K562 (cell line): ENCODE data around the gene SOAT1. TPM values are rescaled to one million over a fixed set of nuclear protein-coding genes. Genes with fewer than 3 reads are reported as not detected.

Experiments
- ATF3 ChIP-seq, 2 experiments: fragments of 450-650 bp in 1 of 2; sonication (generic) in 1 of 2; formaldehyde crosslinking in 1 of 2; IDR thresholded peaks in 1 of 2; conservative IDR thresholded peaks in 1 of 2; 2 replicates each; pipeline versions ENCODE4 v1.6.1 to v1.8.1; 2016 to 2023; ENCODE audit warnings: mild to moderate bottlenecking in 2 of 2, moderate library complexity in 2 of 2, inconsistent platforms in 1 of 2, missing genetic modification reagents in 1 of 2
- CXXC5 ChIP-seq: fragments of 250-450 bp; sonication (Bioruptor Pico); IDR thresholded peaks from 2 replicates; pipeline ENCODE4 v1.8.0; 2022; ENCODE audit warnings: inconsistent platforms, mild to moderate bottlenecking, moderate library complexity
- HNRNPL ChIP-seq: fragments of 200-400 bp; formaldehyde crosslinking; IDR thresholded peaks from 2 replicates; pipeline ENCODE4 v1.6.1; 2017; ENCODE audit warnings: low read depth, mild to moderate bottlenecking, low read length
- MLX ChIP-seq, 2 experiments: fragments of 450-650 bp in 1 of 2; sonication (generic) in 1 of 2; formaldehyde crosslinking; conservative IDR thresholded peaks; 2 replicates each; pipeline versions ENCODE4 v1.4.0 to v1.8.1; 2020 to 2022; ENCODE audit warnings: mild to moderate bottlenecking in 1 of 2, missing genetic modification reagents in 1 of 2
- RBBP5 ChIP-seq: fragments of 200-600 bp; sonication (generic); IDR thresholded peaks from 2 replicates; pipeline ENCODE4 v1.6.1; 2012; ENCODE audit warnings: borderline replicate concordance, mild to moderate bottlenecking, low read length, control low read depth, inconsistent platforms; ENCODE audit not compliant: insufficient read depth, poor library complexity, severe bottlenecking
- SAFB ChIP-seq: fragments of 200-400 bp; formaldehyde crosslinking; IDR thresholded peaks from 2 replicates; pipeline ENCODE4 v1.6.1; 2017; ENCODE audit warnings: low read depth, low read length, borderline replicate concordance
- SOX6 ChIP-seq: fragments of 450-650 bp; IDR thresholded peaks from 2 replicates; pipeline ENCODE4 v1.6.1; 2014; ENCODE audit warnings: mild to moderate bottlenecking
- SREBF2 ChIP-seq: sonication (generic); formaldehyde crosslinking; IDR thresholded peaks from 2 replicates; pipeline ENCODE4 v1.4.0; 2020; ENCODE audit warnings: mild to moderate bottlenecking, missing genetic modification reagents
- ZBED1 ChIP-seq: IDR thresholded peaks from 2 replicates; pipeline ENCODE4 v1.6.1; 2014
- polyA plus RNA-seq, 8 experiments: library from polyadenylated mRNA; depleted of rRNA in 4 of 8; stranded (reverse) in 5 of 8; unstranded in 3 of 8; fragments of >200 nt; fragmentation: Nextera tagmentation in 2 of 8; fragmentation: Illumina TruSeq in 1 of 8; extraction: Ambion mirVana in 2 of 8; extraction: Trizol in 1 of 8; gene quantifications; 2 replicates each; pipeline versions ENCODE4 v1.2.1 to v1.2.3, GENCODE V29; 2011 to 2014; ENCODE audit warnings: inconsistent platforms in 1 of 8, missing spikeins in 1 of 8
- total RNA-seq, 7 experiments: library from RNA; depleted of rRNA in 6 of 7; stranded (reverse); fragments of >200 nt in 6 of 7; fragmentation: Illumina TruSeq in 2 of 7; extraction: Trizol in 2 of 7; gene quantifications; 2 replicates each; pipeline versions ENCODE4 v1.2.1 to v1.2.3, GENCODE V29; 2011 to 2021; ENCODE audit warnings: low replicate concordance in 1 of 7
- TF ChIP-seq, protein P1 (sequence below): sonication (generic); formaldehyde crosslinking; IDR thresholded peaks from 2 replicates; pipeline ENCODE4 v1.8.1; 2023; ENCODE audit warnings: mild to moderate bottlenecking, missing genetic modification reagents

Gene SOAT1
- total and polyA plus RNA-seq, 9 of the 15 experiments (the other 6 are each of a cell fraction or from before 2014, with no cell fraction given): 5.5 to 29.1 (median 17.3) TPM

DNA sequence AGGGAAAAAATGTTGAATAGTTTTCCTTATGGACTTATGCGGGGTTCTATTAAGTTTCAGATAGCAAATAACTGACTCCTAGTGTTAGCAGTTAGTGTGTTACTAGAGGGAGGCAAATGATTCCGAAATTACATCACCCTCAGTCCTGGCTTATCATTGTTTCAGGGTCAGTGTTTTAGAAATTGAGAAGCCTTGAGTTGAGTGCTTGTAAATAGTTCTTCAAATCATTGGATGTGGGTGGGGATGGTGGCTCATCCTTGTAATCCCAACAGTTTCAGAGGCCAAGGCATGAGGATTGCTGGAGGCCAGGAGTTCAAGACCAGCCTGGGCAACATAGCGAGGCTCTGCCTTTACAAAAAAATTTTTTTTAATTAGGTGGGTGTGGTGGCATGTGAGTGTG lies 21.3 kb downstream of the SOAT1 start (continued):
- TF ChIP-seq RBBP5: no peak
- no peak for TF ChIP-seq SAFB
- TF ChIP-seq SOX6: peak; percentile 20; the same call in 1 of the 2 replicates
- TF ChIP-seq SREBF2: no peak
- no peak for TF ChIP-seq ZBED1
- 0 out of 2 replicates have a peak, but pooled peaks have one; percentile 16 for TF ChIP-seq CXXC5
- no peak for TF ChIP-seq MLX (CRISPR knock-in tag; conservative IDR thresholded peaks at IDR 0.05)
- TF ChIP-seq, protein P1, sequence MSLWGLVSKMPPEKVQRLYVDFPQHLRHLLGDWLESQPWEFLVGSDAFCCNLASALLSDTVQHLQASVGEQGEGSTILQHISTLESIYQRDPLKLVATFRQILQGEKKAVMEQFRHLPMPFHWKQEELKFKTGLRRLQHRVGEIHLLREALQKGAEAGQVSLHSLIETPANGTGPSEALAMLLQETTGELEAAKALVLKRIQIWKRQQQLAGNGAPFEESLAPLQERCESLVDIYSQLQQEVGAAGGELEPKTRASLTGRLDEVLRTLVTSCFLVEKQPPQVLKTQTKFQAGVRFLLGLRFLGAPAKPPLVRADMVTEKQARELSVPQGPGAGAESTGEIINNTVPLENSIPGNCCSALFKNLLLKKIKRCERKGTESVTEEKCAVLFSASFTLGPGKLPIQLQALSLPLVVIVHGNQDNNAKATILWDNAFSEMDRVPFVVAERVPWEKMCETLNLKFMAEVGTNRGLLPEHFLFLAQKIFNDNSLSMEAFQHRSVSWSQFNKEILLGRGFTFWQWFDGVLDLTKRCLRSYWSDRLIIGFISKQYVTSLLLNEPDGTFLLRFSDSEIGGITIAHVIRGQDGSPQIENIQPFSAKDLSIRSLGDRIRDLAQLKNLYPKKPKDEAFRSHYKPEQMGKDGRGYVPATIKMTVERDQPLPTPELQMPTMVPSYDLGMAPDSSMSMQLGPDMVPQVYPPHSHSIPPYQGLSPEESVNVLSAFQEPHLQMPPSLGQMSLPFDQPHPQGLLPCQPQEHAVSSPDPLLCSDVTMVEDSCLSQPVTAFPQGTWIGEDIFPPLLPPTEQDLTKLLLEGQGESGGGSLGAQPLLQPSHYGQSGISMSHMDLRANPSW (CRISPR knock-in tag): no peak
- TF ChIP-seq HNRNPL: no peak
- peak; percentile 78 for TF ChIP-seq ATF3 (IDR thresholded peaks at IDR 0.05)
- no peak for TF ChIP-seq ATF3 (CRISPR knock-in tag; conservative IDR thresholded peaks at IDR 0.05)
